NCI-H2107 treated with DMSO at 0.1 percent for 48 hours (cell line): ENCODE results near the gene DTNB.

Experiments used
- DNase-seq: peaks from one replicate; lab custom pipeline; 2025; ENCODE audit not compliant: unreplicated experiment; lab: John Stamatoyannopoulos, UW

DTNB gene

DNA sequence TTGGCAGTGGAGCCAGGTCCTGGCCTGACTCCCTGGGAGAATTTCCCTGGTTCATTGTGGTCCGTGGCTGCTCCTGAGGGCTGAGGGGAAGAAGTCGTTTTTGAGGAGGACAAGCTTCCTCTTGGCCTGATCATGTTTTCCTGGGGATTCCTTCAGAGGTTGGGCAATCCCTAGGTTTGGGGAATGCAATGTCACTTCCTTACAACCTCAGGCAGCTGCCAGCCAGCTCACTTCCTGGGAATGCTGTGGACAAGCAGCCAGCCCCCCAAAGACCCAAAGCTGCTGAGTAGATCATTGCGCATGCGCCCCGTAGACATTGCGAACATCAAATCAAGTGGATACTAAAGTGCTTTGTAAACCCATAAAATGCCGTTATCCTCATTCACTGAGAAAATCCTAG is 324.0 kb downstream of the DTNB start:
- DNase-seq = no peak

DNA sequence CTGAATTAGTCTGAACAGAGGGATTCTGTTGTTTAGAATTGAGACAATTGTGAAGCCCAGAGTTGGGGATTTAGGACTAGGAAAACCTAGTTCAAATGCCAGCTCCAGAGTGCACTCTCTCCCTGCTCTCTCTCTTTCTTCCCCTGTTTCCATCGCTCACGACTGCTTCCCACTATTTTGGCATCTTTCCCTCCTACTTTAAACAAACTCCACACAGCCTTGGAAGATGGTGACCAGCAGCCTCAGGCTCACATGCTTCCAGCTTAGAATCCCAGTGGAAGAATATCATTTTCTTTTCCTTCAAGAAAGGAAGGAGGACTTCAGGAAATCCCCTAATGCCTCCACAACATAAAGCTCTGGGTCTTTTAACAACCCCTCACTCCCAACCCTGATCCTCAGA is 325.5 kb downstream of the DTNB start:
- no peak for DNase-seq

DNA sequence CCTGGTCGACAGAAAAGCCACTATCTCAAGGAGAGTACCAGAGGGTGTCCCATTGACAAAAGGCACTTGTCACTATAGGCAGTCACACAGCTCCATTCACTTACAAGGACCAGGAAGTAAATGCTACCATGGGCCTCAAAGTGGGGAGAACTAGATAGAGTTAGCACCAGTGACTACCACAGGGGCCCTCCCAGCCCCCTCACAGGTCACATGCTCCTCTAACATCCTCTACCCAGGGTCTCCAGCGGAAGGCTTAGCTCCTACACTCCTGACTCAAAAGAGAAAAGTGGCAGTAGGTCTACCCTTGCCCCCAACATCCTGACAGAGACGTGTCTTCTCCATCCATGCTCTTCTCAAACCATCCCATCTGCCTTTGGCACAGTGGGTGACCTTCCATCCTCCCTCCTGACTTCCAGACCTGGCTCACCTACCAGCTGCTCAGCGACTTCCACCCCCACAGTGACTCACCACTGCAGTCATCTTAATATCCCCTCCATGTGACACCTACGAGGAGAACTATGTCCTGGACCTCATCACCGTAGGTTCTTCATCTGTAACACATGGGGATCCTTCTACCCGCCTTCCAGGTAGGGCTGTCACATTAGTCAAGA is 326.1 kb downstream of the DTNB start:
- DNase-seq = no peak

DNA sequence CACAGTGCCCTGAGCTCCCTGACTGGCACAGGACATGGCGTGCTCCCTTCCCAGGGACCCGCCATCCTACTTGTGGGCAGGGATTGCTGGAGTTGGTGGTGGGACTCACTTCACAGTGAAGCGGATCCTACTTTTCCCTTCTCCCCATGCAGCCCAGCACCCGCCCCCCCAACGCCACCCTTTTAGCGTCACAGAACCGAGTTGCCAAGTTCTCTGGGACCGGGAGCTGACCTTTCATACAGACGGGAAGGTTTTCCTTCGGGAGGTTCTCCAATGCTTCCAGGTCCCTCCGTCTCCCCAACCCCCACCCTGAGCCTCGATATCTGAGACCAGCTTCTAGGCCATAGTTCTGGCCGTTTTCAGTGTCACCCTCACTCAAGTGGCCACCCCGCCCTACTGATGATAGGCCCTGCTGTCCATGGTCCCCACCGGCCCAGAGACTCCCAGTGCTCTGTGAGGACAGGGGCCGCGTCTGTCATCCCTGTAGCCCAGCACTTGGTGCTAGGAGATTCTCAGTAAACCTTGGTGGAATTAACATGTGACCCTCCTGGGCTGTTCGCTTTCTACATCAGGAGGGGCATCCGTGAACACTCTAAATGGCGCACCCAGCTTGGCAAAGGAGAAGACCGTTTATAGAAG is 330.1 kb downstream of the DTNB start:
- no peak for DNase-seq

DNA sequence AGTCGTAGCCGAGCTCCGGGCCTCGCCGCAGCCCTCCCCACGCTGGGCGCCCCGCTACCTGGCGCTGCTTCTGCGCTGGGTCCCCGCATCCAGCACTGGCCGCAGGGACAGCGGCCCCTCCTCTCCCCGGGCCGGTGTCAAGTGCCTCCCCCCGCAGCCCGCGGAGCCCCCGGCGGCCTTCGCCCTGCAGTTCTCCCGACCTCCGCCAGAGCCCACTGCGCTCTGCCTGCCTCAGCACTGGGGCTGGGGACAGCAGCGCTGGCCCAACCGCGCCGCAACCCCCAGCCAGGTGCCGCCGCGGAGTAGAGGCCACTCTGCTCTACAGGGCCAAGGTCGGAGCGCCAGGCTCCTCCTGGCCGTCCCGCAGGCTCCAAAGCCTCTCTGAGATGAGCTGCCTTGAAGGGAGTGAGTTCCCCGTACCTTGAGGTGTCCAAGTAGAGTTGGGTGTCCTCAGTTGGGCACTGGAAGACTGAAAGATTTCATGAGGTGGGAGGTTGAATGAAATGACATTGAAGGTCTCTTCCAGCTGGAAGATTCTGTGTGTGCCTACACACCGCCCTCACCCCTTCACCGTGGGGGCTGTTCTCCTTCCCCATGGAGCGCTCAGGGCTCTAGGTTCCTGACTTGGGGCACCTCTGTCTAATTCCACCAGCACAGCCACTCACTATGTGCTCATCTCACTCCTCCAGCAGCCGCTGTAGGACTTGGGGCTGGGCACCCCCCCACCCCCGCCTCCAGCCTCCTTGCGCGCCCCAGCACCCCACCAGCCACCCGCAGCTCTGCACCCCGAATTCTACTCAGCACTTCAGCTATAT is 330.8 kb downstream of the DTNB start:
- peak; percentile 22 for DNase-seq

DNA sequence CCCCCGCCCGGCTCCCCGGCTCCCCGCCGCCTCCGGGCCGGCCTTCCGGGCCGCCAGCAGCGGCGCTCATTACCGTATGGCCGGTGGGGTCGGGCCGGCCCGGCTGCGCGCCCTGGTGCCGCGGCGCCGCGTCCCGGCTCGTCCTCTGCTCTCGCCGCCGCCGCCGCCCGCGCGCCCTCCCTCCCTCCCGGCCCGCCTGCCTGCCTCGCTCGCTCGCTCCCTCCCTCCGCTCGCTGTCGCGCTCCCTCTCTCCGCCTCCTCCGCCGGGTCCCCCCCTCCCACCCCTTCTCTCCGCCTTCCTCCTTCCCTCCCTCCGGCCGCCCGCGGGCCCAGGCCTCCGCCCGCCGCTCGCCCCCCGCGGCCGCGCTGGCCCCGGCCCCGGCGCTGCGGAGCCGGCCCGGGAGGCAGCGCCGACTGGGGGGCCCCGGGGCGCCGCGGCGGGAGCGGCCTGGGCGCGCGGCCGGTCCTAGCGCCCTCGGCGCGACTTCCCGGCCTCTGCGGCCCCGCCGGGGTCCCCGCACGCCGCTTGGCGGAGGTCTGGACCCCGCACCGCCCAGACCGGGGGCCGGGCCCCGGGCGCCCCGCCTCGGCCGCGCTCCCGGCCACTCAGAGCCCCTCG is 331.5 kb downstream of the DTNB start, which contains the start of gene DNMT3A:
DNMT3A (minus strand) TSS at position 173 of the 619 bp plus-strand sequence. CDS start 27,941 bp downstream, outside the sequence.
- no peak for DNase-seq

DNA sequence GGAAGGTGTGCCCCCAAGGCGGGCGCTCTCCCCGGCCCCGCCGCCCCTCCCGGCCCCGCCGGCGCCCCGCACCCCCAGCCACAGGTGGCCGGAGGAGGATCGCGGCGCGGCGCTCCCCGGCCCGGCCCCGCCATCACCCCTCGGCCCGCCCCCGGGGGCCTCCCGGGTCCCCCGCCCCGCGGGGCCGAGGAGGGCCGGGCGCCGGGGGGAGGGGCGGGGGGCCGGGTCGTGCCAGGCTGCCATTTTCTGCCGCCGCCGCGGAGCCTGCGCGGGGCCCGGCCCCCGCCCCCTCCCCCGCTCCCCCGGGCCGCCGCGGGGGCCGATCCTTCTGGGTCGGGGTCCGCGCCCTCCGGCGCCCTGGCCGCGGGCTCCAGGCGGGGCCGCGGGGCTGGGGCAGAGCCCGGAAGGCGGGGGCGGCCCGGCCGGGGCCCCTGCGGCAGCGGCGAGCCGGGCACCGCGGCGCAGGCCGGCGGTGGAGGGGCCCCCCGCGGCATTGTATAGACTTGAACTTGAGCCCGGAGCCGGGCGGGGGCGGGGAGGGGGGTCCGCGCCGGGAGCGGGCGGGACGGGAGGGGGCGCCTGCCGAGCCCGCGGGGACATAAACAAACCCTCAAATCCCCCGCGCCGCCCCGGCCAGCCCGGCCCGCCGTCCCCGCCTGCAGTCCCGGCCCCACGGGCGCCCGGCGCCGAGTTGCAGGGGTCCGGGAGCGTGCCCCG is 332.2 kb downstream of the DTNB start:
- DNase-seq = no peak

DNA sequence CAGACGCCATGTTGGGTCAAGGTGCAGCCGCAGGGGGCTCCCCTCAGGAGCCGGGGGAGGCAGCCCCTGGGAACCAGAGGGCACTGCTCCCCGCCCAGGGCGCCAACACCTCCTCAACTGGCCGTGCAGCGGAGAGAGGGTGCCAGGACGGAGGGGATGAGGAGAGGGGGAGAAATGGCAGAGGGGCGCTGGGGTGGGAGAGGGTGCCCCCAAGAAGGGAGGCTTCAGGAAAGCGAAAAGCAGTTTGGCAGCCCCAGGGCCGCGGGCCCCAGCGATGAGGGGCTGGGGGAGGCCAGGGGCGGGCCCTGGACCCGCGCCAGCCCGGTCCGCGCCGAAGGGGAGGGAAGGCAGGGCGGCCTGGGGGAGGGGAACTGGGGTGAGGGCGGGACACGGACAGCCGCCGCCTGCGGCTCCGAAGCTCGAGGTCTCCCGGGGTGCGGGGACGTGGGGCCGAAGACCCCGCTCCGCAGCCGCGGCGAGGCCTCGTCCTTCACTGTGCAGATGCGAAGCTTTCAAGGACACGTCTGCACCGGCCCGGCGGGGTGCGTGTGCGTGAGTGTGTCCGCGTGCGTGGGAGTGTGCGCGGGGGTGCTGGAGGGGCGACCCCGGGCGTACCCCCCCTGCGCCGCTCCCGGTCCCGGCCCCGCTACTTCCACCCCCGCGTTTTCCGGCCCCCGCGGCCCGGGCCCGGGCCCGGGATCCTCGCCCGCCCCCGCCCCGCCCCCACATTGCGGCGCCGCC is 333.0 kb downstream of the DTNB start:
- DNase-seq = no peak

DNA sequence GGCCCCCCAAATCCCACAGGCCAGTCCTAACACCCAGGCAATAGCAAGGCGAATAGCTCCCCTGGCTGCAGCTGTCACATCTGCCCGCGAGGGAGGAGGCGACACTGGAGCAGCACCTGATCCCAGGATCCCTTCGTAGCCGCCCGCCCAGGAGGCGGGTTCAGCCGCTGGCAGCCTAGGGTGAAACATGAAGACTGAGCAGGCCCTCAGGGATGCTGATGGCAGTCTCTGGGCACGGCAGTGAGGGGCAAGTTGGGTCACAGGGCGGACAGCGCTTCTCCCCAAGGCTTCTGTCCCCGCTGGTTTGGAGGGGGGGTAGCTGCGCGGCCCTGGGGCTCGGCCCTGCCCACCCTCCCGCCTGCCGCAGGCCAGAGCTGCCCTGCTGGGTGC is 333.6 kb downstream of the DTNB start:
- peak; percentile 65 for DNase-seq

DNA sequence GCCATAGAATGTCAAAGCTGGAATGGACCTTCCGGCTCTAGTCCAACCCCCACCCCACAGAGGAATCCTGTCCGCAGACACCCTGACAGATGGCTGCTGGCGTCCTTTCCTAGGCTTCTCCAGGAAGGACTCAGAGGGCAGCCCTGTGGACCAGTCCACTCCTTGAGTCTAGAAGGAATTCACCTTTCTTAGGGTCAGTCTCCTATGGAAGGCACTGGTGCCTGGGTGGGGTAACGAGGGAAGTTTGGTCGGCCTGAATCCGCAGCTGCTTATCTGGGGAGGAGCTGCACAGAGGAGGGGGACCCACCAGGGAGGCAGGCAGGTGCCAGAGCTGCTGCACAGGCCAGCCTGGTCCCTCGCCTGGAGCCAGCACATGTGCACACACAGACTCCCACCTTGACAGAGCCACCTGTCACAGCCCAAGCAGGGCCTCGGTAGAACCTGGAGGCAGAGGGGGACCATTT is 334.1 kb downstream of the DTNB start:
- DNase-seq = no peak

DNA sequence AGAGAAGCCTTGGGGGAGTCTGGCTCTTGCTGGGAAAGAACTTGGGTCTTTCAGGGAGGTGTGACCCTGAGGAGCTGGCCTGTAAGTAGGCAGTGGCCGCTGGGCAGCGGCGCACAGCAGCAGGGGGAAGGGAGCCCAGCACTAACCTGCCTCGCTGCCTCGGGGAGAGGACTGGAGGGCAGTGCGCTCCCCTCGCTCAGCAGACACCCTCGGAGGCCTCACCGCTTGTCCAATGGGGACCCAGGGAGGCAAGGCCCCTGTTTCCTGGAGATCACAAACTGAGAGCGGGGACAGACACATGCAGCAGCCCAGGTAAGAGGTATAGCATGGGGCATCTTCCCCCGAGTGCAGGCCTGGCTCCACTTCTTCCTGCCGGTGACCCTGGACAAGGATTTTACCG is 335.0 kb downstream of the DTNB start:
- DNase-seq = no peak

DNA sequence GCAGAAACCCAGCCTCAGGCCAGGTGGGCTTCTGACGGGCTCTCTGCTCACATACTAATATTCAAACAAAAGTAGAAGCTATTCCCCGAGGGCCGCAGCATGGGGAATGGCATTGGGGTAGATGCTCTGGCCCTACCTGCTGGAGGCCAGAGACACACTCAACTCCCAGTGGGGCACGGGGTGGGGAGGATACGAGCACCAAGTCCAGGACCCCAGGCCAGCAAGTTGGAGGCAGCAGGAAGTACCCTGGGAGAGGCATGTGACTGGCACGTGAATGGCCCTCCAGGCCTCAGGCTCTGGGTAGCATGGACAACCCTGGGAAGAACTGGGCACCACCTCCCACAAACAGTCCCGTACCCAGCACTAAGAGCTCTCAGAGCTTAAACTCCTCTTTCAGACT is 335.5 kb downstream of the DTNB start:
- DNase-seq = no peak

DNA sequence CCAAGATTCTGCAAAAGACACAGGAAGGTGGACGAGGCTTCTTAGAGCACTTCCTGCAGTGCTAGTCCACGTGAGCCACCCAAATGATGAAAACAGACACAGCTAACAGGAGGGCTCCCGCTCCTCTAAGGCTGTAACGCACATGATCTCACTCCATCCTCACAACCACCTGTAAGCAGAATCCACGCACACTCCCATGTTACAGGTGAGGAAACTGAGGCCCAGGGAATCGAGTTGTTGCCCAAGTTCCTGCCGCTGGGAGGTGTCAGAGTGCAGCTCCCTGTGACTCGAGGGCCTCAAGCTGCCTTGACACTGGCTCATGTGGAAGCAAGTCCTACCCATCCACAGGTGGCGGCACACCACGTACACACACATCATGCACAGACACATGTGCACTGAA is 336.1 kb downstream of the DTNB start:
- no peak for DNase-seq

DNA sequence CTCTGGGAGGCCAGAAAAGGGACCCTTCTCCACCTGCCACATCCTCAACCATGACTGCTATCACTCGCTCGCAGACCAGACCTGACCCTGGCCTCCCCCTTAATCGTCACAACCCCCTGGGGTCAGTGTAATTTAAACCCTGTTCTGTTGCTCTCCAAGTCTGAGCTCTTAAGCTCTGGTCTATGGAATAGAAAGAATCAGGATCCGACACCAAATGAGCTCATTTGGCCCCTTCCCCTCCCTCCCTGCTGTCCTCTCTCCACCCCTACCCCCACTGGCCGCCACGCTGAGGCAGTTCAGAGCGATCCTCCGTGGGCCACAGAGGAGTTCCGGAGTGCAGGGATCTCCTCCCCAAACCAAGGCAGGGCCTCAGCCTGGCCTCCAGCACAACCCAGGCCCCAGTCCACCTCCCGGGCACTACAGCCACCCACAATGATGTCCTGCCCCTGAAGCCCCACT is 337.0 kb downstream of the DTNB start:
- DNase-seq = no peak

DNA sequence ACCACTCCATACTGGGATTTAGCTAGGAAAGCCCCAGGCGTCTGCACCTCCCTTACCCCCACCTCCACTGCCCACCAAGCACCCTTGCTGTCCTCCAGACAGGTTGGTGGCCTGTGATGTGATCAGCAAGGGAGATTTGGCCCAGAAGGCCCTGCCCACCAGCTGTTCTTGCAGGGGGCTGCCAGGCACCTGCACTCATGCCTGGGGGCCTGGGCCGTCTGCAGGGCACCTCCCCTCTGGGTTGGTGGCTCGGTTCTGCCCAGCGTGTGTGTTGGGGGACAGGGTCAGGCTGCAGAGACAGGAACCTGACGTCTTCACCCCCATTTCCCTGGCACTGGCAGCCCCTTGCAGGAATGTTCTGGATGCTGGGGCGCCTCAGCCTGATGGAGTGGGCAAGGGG is 337.4 kb downstream of the DTNB start:
- DNase-seq = no peak

DNA sequence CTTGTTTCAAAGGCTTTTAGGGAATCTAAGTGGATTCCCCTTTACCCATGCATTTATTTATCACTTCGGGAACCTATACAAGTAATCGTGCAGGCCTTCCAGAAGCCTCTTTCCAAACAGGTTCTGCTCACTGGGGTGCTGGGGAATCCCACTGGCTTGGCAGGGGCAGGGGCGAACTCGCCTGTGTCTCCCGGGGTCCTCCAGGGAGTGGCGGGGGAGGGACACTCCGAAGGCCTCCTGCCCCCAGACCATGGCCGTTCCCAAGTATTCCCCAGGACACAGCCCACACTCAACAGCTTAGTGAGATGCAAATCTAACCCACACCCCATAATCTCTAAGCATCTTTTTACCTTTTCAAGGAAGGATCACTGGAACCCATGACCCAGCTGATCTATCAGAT is 338.2 kb downstream of the DTNB start:
- DNase-seq = no peak

DNA sequence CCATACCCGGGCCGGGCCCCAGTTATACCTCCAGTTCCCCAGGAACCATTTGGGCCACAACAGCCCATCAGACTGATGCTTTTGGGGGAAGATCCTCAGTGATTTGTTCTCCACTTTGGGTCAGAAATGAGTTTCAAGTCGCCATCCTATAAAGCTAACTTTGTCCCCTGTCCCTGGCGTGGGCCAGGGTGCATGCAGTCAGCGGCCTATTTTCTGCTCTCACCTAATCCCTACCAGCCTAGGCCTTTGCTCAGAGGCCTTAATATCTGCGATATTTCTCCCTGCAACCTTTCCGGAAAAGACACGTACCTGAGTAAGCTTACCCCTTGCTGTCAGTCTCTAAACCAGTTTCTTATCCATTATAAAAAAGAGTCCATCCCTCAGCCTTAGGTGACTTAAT is 338.9 kb downstream of the DTNB start:
- DNase-seq = no peak

DNA sequence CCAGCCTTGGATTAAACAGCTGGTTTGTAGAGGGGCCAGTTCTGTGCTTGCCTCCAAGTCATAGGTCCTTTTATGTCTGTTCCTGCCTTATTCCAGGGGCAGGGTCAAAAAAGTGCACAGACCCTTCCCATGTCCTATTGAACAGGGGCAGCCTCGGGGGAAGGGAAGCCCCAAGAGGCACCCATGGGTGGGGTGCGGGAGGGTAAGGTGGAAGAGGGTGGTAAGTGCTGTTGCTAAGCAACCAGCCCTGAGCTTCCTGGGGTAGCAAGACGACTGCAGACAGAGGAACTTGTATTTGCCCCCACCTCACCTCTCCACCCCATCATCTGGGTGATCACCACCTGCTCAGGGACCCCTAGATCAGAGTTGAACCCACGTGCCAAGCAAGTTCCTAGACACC is 339.4 kb downstream of the DTNB start:
- DNase-seq = no peak

DNA sequence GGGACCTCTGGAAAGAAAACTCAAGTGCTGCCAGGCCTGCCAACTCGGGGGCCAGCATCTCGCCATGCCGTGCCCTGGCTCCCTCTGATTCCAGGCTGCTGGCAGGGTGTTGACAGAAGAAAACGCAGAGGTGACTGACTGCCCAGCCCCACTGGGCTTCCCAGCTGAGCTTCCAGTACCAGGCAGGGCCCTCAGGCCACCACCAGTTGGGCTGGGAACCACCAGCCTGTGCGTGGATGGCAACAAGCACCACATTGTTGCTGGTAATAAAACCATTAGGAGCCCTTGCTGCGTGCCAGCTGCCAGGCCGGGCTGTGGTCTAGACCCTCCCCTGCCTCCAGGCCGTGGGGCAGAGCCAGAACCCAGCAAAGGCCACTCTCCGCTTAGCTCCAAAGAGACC is 340.8 kb downstream of the DTNB start:
- no peak for DNase-seq

DNA sequence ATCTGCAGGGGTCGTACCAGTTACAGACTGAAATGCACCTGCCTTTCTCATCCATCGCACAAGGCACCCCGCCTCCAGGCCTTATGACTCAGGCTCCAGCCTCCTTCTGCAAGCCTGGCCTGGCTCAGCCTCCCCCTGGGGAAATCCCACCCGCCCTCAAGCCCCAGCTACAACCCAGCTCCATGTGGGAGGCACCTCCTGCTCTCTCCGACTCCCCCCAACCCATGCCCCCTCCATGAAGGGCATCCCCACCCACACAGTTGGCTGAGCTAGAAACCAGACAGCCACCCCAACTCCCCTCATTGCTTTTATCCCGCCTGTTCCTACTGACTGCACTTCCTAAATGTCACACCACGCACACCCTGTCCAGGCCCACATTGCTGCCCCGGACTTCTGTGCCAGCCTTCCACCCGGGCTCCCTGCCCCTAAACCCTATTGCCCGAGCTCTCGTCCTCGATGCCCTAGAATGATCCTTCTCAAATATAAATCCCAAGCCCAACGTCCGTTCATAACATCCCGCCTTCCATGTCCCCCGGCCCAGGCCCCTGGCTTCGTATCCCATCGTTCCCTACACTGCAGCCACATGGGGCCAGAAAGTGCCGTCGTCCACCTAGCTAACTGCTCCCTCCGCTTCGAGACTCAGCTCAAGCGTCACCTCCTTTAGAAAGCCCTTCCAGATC is 341.6 kb downstream of the DTNB start:
- DNase-seq = no peak
